GM12801 (cell line): ENCODE measurements around the gene TGFB1I1.

Experiments
- TF ChIP-seq, protein P1 (sequence below): IDR thresholded peaks from one replicate; pipeline ENCODE4 v1.5.1; 2011; ENCODE audit warnings: control low read depth; ENCODE audit not compliant: insufficient read length; ENCODE audit errors: extremely low read depth

The TGFB1I1 gene

DNA sequence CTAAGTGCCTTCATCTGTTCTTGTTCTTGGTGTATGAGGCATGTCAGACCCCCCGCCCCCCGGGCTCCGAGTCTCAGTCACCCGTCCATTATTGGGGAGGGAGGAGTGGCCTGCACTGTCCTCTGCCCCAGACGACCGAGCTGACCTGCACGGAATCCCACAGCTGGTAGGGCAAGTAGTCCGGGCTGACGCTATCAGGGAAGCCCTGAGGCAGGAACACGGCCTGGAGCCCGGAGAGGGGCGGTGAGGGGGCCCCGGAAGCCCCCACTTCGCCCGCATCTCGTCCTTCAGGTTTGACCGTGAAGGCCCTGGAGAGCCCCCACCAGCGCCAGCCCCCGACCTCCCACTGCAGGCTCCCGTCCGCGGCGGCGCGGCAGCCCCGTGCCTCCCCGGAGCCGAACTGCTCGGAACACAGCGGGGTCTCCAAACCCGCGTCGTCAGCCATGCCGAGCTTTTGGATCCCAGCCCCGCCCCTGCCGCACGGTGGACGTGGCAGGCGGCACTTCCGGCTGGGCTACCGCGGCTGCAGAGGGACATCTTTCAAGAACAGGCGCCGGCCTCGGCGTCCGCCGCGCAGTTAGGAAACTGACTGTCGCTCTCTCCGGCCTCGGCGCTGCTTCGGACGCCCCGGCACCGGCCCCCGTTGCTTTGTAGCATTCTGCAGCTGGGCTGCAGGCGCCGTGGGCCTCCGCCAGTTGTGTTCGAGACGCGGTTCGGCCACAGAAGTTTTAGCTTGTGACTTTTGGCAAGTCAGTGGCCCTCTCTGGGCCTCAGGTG is 36.2 kb downstream of the TGFB1I1 start, which contains the start of gene RUSF1:
TSS of gene RUSF1 (minus strand) at position 463 of the 777 bp plus-strand sequence. CDS start at position 445, 18 bp downstream.
- TF ChIP-seq, protein P1, sequence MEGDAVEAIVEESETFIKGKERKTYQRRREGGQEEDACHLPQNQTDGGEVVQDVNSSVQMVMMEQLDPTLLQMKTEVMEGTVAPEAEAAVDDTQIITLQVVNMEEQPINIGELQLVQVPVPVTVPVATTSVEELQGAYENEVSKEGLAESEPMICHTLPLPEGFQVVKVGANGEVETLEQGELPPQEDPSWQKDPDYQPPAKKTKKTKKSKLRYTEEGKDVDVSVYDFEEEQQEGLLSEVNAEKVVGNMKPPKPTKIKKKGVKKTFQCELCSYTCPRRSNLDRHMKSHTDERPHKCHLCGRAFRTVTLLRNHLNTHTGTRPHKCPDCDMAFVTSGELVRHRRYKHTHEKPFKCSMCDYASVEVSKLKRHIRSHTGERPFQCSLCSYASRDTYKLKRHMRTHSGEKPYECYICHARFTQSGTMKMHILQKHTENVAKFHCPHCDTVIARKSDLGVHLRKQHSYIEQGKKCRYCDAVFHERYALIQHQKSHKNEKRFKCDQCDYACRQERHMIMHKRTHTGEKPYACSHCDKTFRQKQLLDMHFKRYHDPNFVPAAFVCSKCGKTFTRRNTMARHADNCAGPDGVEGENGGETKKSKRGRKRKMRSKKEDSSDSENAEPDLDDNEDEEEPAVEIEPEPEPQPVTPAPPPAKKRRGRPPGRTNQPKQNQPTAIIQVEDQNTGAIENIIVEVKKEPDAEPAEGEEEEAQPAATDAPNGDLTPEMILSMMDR = no peak

GRCh38 chr16:31508706-31509195 is 36.8 kb downstream of the TGFB1I1 start:
- TF ChIP-seq, protein P1 = no peak

DNA sequence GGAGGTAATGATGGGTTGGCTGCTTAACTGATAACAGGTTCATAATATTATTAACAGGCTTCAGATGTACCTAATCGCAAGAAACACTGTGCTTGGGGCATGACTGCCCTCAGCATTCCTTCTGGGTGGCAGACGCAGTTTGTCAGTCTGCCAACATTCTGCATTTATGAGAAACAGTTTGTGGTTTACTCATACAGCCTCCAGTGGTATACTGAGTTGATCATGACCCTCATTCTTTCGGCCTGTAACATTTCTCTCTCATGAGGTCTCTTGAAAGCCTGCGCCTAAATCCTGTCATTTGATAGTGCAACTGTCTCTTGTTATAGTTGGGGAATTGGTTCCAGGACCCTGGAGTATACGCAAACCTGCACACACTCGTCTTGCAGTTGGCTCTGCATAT is 41.2 kb downstream of the TGFB1I1 start:
- TF ChIP-seq, protein P1 = no peak

DNA sequence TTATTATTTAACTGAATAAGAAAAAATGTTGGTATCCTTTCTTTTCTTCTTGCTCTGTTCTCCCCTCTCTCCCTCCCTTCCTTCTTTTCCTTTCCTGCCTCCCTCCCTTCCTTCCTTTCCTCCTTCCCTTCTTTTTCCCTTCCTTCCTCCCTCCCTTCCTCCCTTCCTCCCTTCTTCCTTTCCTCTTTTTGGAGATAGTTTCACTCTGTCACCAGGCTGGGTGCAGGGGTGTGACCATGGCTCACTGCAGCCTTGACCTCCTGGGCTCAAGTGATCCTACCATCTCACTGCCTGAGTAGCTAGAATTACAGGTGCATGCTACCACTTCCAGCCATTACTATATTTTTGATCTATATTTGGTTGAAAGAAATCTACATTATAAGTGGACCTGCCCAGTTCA is 41.9 kb downstream of the TGFB1I1 start:
- TF ChIP-seq, protein P1 = no peak

DNA sequence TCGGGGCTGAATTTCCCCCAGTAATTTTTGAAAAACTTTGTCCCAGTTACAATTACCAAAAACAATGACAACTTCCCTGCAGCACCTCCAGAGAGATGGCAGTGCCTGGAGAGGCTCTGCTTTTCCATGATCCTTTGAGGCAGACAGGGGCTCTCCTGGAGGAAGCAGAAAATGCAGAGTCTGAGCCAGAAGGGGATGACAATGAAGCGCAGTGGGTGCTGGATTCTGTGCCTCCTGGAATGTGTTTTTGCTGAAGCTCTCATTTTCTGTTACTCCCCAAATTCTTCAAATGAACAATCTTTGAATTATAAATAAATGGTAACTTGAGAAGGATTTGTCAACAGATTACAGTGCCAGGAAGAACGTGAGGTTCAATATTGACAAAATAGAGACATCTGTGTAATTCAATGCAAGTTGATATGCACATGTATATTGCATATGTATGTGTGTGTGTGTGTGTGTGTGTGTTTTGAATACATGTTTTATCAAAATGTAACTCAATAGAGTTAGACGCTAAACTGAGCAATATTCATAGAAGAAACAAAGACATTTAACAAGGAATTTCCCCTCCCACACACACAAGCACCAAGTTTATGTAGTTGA is 45.9 kb downstream of the TGFB1I1 start:
- TF ChIP-seq, protein P1 = no peak

GRCh38 chr16:31519759-31520431 is 47.9 kb downstream of the TGFB1I1 start:
- TF ChIP-seq, protein P1 = no peak

DNA sequence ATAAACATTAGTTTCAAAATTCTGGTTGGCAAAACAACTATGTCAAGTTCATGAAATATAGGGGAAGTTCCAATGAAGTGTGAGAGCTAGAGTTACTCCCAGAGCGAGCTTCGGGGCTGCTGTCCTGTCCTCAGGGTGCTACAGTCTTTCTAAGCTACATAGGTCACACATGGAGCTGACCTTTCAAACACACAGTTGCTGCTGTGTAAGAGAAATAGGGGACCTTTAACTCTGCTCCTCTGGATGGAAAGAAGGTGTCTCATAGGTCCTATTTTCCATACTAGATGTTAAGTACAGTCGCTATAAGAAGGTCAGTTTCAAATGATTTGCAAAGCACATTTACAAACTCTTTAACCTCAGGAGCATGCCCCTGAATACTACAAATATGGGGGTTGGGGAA is 49.4 kb downstream of the TGFB1I1 start:
- TF ChIP-seq, protein P1 = no peak
